GM12891 (cell line): Measurements from ENCODE around the gene NDST4.

Experiments
- POLR2A ChIP-seq: IDR thresholded peaks from 2 replicates; pipeline ENCODE4 v1.6.1; 2011; ENCODE audit warnings: low read depth, low read length, control low read depth
- POLR2AphosphoS5 ChIP-seq: IDR thresholded peaks from 2 replicates; pipeline ENCODE4 v1.6.1; 2011; ENCODE audit warnings: low read depth, low read length, control low read depth
- POU2F2 ChIP-seq: IDR thresholded peaks from 2 replicates; pipeline ENCODE4 v1.6.1; 2011; ENCODE audit warnings: low read depth, mild to moderate bottlenecking, control low read depth, low read length, moderate library complexity

DNA sequence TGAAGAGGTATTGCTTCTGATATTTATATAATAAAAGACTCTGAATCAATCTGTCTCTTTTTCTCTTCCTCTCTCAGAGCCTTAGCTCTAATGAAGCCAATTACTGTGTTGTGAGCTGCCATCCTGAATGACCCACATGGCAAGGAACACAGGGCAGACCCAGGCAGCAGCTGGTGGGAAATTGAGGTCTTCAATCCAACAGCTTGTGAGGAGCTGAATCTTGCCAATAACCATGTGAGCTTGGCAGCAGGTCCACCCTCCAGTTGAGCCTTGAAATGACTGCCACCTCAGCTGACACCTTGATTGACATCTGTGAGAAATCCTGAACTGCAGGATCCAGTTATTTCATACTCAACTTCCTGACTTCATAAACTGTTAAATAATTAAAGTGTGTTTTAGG is 149.4 kb downstream of the NDST4 start:
- TF ChIP-seq POU2F2 (no peak), POLR2A (no peak), POLR2AphosphoS5 (no peak)
